Keratinocyte (primary cell): ENCODE data around the gene RALGPS2. TPM values are rescaled to one million over a fixed set of nuclear protein-coding genes. Genes with fewer than 3 reads are reported as not detected.

Experiments used
- DNase-seq: peaks from one replicate; pipeline ENCODE4 v3.0.0-alpha.2; 2011; ENCODE audit warnings: low read depth, missing footprints, low spot score
- FAIRE-seq: peaks from 2 replicates; lab custom pipeline; 2011; peaks lifted over from hg19 to GRCh38; lab: Jason Lieb, UNC
- H2AFZ ChIP-seq: 2 replicates; pipeline ENCODE4 v1.6.0; 2012; ENCODE audit warnings: low read length, control low read depth, inconsistent platforms; ENCODE audit not compliant: control insufficient read depth
- H3K27ac ChIP-seq: 2 replicates; pipeline ENCODE4 v1.5.1; 2011; ENCODE audit warnings: low read length; ENCODE audit not compliant: control insufficient read depth, insufficient read depth
- H3K27me3 ChIP-seq: 3 replicates; pipeline ENCODE4 v1.6.0; 2011; ENCODE audit warnings: low read length; ENCODE audit not compliant: control insufficient read depth, insufficient read depth; ENCODE audit errors: extremely low read depth
- H3K36me3 ChIP-seq, 2 experiments: 2 replicates in 1 of 2; 3 replicates in 1 of 2; pipeline ENCODE4 v1.5.1; 2011; ENCODE audit warnings: low read length in 2 of 2, mild to moderate bottlenecking in 1 of 2; ENCODE audit not compliant: control insufficient read depth in 2 of 2, insufficient read depth in 2 of 2; ENCODE audit errors: extremely low read depth in 1 of 2
- H3K4me1 ChIP-seq: 3 replicates; pipeline ENCODE4 v1.5.1; 2011; ENCODE audit warnings: low read length; ENCODE audit not compliant: control insufficient read depth, insufficient read depth; ENCODE audit errors: extremely low read depth
- H3K4me2 ChIP-seq: 3 replicates; pipeline ENCODE4 v1.6.0; 2011; ENCODE audit warnings: low read depth, low read length; ENCODE audit not compliant: control insufficient read depth, insufficient read depth; ENCODE audit errors: extremely low read depth
- H3K4me3 ChIP-seq, 3 experiments: fragments of 200-600 bp in 1 of 3; sonication (generic) in 1 of 3; 2 replicates in 2 of 3; 3 replicates in 1 of 3; pipeline ENCODE4 v1.5.1; 2011 to 2016; ENCODE audit warnings: low read length in 3 of 3, mild to moderate bottlenecking in 3 of 3, control low read depth in 2 of 3, inconsistent platforms in 1 of 3, low read depth in 1 of 3, mixed read lengths in 1 of 3, mixed run types in 1 of 3, moderate library complexity in 1 of 3; ENCODE audit not compliant: control insufficient read depth in 2 of 3, insufficient read depth in 2 of 3; ENCODE audit errors: extremely low read depth in 1 of 3
- H3K79me2 ChIP-seq: 2 replicates; pipeline ENCODE4 v1.6.0; 2012; ENCODE audit warnings: low read length; ENCODE audit not compliant: control insufficient read depth, insufficient read depth
- H3K9ac ChIP-seq: 3 replicates; pipeline ENCODE4 v1.6.0; 2011; ENCODE audit warnings: low read length; ENCODE audit not compliant: control insufficient read depth, insufficient read depth; ENCODE audit errors: extremely low read depth
- H3K9me1 ChIP-seq: 3 replicates; pipeline ENCODE4 v1.6.0; 2011; ENCODE audit warnings: low read length; ENCODE audit not compliant: control insufficient read depth, insufficient read depth; ENCODE audit errors: extremely low read depth
- H3K9me3 ChIP-seq: 2 replicates; pipeline ENCODE4 v1.5.1; 2012; ENCODE audit warnings: low read depth, low read length; ENCODE audit not compliant: control insufficient read depth
- H4K20me1 ChIP-seq: 3 replicates; pipeline ENCODE4 v1.6.0; 2011; ENCODE audit warnings: low read length; ENCODE audit not compliant: control insufficient read depth, insufficient read depth; ENCODE audit errors: extremely low read depth
- EZH2 ChIP-seq: IDR thresholded peaks from one replicate; pipeline ENCODE4 v1.6.1; 2012; ENCODE audit warnings: inconsistent platforms, mild to moderate bottlenecking, low read length, moderate library complexity
- dilution Hi-C: fragments of 300-500 bp; cut with MboI; formaldehyde crosslinking; loops from one replicate; pipeline ENCODE4 v1.7.0; 2020; ENCODE audit warnings: low sequenced_read_pairs; ENCODE audit not compliant: extremely low pct_ligation_motif_present
- polyA plus RNA-seq, 5 experiments: library from polyadenylated mRNA; depleted of rRNA in 3 of 5; stranded (reverse) in 3 of 5; stranded (forward) in 1 of 5; unstranded in 1 of 5; fragments of >200 nt; gene quantifications; 1 replicate in 1 of 5; 2 replicates in 3 of 5; 3 replicates in 1 of 5; pipeline versions ENCODE4 v1.2.1 to v1.2.3, GENCODE V29; 2011 to 2012; ENCODE audit warnings: missing spikeins in 2 of 5, low read depth in 1 of 5, low replicate concordance in 1 of 5
- TF ChIP-seq, protein P1 (sequence below), 3 experiments: IDR thresholded peaks in 1 of 3; conservative IDR thresholded peaks in 1 of 3; optimal IDR thresholded peaks in 1 of 3; 2 replicates in 2 of 3; 3 replicates in 1 of 3; pipeline versions ENCODE3 to v1.5.1; 2011; ENCODE audit warnings: low read length in 3 of 3, mild to moderate bottlenecking in 3 of 3, moderate library complexity in 2 of 3, control low read depth in 1 of 3, inconsistent platforms in 1 of 3; ENCODE audit not compliant: insufficient read depth in 2 of 3; ENCODE audit errors: extremely low read depth in 1 of 3

RALGPS2 gene
- polyA plus RNA-seq, 1 donor (not counting 4 experiments of a cell fraction or from before 2014, with no cell fraction given) = 14.8 TPM

- H3K9me1 ChIP-seq = no peaks in the 10 kb centered on the region
- no peak for DNase-seq
- H3K36me3 ChIP-seq = no peaks in the 10 kb centered on the region
- dilution Hi-C loops = no loop called here
- no peak overlapping the region for H3K4me2 ChIP-seq
- no peak for TF ChIP-seq EZH2
- TF ChIP-seq, protein P1, sequence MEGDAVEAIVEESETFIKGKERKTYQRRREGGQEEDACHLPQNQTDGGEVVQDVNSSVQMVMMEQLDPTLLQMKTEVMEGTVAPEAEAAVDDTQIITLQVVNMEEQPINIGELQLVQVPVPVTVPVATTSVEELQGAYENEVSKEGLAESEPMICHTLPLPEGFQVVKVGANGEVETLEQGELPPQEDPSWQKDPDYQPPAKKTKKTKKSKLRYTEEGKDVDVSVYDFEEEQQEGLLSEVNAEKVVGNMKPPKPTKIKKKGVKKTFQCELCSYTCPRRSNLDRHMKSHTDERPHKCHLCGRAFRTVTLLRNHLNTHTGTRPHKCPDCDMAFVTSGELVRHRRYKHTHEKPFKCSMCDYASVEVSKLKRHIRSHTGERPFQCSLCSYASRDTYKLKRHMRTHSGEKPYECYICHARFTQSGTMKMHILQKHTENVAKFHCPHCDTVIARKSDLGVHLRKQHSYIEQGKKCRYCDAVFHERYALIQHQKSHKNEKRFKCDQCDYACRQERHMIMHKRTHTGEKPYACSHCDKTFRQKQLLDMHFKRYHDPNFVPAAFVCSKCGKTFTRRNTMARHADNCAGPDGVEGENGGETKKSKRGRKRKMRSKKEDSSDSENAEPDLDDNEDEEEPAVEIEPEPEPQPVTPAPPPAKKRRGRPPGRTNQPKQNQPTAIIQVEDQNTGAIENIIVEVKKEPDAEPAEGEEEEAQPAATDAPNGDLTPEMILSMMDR (optimal IDR thresholded peaks at IDR 0.05 in 1 of 3, IDR thresholded peaks at IDR 0.05 in 1 of 3, conservative IDR thresholded peaks at IDR 0.05 in 1 of 3; ENCODE audit: extremely low read depth in 1 of 3, insufficient read depth in 2 of 3, low read length in 3 of 3) = no peak
- H3K4me1 ChIP-seq = no peaks in the 10 kb centered on the region
- H4K20me1 ChIP-seq = no peaks in the 10 kb centered on the region
- no peak for FAIRE-seq
- no peaks in the 10 kb centered on the region for H3K79me2 ChIP-seq
- no peaks in the 10 kb centered on the region for H3K9me3 ChIP-seq
- no peaks in the 10 kb centered on the region for H3K27me3 ChIP-seq
- no peak overlapping the region for H3K9ac ChIP-seq
- no peak overlapping the region for H3K4me3 ChIP-seq
- no peak overlapping the region for H2AFZ ChIP-seq
- H3K27ac ChIP-seq = no peak overlapping the region
Measured at GRCh38 chr1:178869119-178869697, 144.2 kb downstream of the RALGPS2 start.

DNA sequence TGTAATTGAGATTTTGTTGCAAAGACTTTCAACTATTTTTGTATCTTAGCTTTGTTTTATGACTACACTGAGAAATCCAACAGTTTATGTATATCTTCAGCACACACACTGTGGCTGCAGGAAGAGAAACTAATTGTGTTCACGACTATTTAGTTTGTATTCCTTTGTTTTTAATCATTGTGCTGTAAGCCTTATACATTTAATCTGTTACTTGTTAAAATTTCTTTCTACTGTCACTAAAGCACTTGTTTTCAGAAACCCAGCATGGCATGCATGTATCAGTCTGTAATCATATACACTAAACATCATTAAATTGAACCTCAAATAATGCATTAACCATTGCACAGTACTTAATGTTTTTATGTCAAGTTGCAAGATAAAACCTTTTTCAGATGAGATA, 145.2 kb downstream of the RALGPS2 start:
- Histone ChIP-seq H3K4me2 (no peak overlapping the region), H3K9me1 (no peaks in the 10 kb centered on the region), H3K27me3 (no peaks in the 10 kb centered on the region), H3K27ac (no peak overlapping the region), H3K4me1 (no peaks in the 10 kb centered on the region), H3K4me3 (no peak overlapping the region), H3K9ac (no peak overlapping the region), H3K36me3 (no peaks in the 10 kb centered on the region), H3K79me2 (no peaks in the 10 kb centered on the region), H2AFZ (no peak overlapping the region), H4K20me1 (no peaks in the 10 kb centered on the region), H3K9me3 (no peaks in the 10 kb centered on the region)
- FAIRE-seq (no peak), DNase-seq (no peak)
- dilution Hi-C loops = no loop called here
- TF ChIP-seq, protein P1 (optimal IDR thresholded peaks at IDR 0.05 in 1 of 3, IDR thresholded peaks at IDR 0.05 in 1 of 3, conservative IDR thresholded peaks at IDR 0.05 in 1 of 3; ENCODE audit: extremely low read depth in 1 of 3, insufficient read depth in 2 of 3, low read length in 3 of 3) = no peak
- TF ChIP-seq EZH2 = no peak
